Thyroid gland (tissue), 4 donors: ENCODE measurements around the gene ARHGAP24.

ENCODE experiments used
- CTCF ChIP-seq, 6 experiments: fragments of 200-600 bp in 3 of 6; fragments of 450-650 bp in 3 of 6; sonication (generic) in 3 of 6; IDR thresholded peaks; one replicate each; pipeline ENCODE4 v1.5.1; 2016 to 2019; ENCODE audit warnings: antibody characterized with exemption in 6 of 6, mild to moderate bottlenecking in 2 of 6, inconsistent platforms in 1 of 6, moderate library complexity in 1 of 6
- POLR2A ChIP-seq, 2 donors: fragments of 450-650 bp; IDR thresholded peaks; one replicate each; pipeline ENCODE4 v1.6.1; 2017; ENCODE audit warnings: antibody characterized with exemption in 2 of 2, mild to moderate bottlenecking in 2 of 2, moderate library complexity in 1 of 2

GRCh38 chr4:85598936-85599335, 124.0 kb downstream of the ARHGAP24 start:
- TF ChIP-seq CTCF (IDR thresholded peaks at IDR 0.05): no peak
- TF ChIP-seq POLR2A (IDR thresholded peaks at IDR 0.05): no peak
